HG03460 (cell line): ENCODE measurements around the gene EPHA3.
"Not testable (repeated sequence)": the region's sequence is repeated elsewhere in the genome, so short reads cannot be mapped to it uniquely, and the experiment has no call there.

Experiments
- ATAC-seq: cut with Tn5 transposase; IDR thresholded peaks from one replicate; pipeline ENCODE4 v1.9.1; 2021; ENCODE audit not compliant: unreplicated experiment

EPHA3 gene

DNA sequence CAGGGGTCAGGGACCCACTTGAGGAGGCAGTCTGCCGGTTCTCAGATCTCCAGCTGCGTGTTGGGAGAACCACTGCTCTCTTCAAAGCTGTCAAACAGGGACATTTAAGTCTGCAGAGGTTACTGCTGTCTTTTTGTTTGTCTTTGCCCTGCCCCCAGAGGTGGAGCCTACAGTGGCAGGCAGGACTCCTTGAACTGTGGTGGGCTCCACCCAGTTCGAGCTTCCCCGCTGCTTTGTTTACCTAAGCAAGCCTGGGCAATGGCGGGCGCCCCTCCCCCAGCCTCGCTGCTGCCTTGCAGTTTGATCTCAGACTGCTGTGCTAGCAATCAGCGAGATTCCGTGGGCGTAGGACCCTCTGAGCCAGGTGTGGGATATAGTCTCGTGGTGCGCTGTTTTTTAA, 243.5 kb downstream of the EPHA3 start:
- ATAC-seq = not testable (repeated sequence)

DNA sequence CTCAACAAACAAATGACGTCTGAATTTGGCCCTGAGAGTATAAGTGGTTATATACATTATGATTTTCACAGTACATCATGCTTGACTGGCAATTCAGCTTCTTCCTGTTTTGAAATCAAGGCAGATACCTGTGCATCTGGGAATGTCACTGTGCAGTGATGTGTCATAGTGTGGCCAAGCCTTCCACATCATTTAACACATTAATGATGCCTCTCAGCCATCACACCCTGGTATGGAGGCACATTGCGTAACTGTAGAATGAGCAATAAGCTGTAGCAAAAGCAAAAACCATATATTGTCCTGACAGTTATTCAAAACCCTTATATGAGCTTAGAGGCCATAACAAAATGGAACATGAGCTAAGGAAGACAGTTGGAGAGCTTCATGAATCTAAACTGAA, 246.0 kb downstream of the EPHA3 start:
- ATAC-seq = no peak

DNA sequence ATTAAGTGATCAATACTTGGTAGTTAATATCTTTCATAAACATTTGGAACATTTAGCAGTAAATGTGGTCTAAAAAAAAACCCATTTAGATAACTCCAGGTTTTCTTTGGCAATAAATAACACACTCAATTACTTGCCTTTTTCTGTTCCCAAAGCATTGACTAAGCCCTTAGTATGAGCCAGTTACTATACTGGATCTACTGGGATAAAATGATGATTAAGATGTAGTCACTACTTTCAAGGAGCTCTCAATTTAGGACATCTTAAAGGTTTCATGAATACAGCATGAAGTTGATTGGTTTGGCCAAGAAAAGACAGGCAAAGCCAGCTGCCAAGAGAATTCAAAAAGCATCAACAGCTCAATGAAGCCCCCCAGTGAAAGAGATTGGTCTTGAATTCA, 250.9 kb downstream of the EPHA3 start:
- ATAC-seq = no peak

DNA sequence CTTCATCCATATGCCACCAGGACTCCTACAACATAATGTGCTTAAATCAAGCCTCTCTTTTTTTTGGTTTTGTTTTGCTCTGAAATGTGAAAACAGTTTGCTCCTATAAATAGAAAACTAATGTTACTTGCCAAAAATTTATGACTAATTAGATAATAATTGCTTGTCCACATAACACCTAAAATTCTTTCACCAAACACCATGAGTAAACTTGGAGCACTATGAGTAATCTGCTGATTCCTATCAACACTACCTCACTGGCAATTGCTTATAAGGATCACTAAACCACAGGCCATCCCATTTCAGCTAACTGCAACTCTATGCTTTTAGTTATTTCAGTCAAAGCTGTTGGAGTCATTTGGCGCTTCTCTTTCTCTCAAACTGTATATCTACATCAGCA, 252.7 kb downstream of the EPHA3 start:
- ATAC-seq = no peak

DNA sequence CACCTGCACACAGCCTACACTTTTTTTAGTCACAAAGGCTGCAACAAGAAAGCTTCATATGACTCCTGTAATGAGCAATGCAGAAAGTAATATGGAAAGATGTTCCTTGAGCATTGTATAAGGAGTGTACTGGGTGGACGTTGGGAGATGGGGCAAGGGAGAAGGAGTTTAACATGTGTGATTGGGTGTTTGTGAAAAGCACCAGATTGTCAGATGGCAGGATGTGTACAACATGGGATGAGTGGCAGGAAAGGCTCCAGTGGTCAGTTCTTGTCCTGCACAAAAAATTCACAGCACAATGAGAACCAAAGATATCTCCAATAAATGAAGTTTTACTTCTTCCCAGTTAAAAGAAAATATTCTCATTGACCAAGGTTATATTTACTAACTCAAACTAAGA, 255.1 kb downstream of the EPHA3 start:
- ATAC-seq = no peak

DNA sequence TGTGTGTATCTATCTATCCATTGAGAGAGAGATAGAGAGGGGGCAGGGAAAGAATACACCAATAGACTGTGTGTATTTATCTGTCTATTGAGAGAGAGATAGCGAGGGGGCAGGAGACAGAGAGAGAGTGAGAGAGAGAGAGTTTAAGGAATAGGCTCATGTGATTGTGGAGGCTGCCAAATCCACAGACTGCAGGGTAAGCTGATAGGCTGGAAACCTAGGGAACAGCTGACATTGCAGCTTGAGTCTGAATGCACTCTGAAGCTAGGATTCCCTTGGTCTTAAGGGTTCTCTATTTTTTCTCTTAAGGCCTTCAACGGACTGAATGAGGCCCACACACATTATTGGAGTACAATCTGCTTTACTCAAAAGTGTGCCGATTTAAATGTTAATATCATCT, 255.8 kb downstream of the EPHA3 start:
- ATAC-seq = no peak

DNA sequence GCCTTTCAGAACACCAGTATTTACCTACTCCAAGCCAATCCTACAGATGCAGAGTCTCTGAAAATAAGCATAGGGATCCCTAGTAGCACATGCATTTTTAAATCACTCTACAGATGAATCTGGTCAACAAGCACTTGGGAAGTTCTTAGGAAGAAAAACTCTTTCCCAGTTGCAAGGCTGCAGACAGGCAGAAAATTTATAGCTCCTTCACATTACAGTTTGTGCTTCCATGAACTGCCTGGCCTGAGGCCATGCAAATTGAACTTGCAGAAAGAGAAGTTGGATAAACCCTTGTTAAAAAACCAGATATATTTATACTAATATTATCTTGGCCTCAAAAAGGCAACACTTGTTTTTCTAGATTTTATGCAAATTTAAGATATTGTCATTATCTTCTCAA, 256.9 kb downstream of the EPHA3 start:
- no peak for ATAC-seq

DNA sequence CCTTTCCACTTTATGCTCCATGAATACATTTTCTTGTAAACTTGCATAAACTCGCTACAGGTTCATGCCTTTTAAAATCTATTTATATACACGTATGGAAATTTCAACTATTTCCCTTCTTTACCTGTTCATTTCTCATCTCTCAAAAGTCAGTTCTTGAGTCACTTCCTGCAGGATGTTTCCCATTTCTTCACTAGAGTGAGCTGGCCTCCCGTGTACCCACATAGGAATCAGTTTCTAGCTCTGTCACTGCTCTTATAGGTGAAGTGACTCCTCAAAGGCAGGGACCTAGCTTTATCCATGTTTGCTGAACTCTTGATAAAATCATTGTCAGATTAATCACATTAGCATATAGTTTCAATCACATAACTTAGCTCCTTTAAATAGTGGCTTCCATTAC, 259.7 kb downstream of the EPHA3 start:
- ATAC-seq = no peak

DNA sequence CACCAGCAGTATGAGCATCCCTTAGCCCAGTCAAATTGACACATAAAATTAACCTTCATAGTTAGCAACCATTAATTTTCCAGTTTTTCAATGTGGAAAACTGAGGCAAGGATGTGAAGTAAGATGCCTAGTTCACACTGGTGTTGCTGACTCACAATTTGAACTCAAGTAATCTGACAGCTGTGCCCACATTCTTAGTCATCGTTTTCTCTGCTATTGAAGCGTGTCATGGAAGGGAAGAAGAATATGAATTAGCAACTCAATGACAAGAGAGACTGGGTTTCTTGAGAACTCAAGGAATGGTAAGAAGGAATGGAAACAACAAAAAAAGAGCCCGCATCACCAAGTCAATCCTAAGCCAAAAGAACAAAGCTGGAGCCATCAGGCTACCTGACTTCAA, 261.4 kb downstream of the EPHA3 start:
- no peak for ATAC-seq

DNA sequence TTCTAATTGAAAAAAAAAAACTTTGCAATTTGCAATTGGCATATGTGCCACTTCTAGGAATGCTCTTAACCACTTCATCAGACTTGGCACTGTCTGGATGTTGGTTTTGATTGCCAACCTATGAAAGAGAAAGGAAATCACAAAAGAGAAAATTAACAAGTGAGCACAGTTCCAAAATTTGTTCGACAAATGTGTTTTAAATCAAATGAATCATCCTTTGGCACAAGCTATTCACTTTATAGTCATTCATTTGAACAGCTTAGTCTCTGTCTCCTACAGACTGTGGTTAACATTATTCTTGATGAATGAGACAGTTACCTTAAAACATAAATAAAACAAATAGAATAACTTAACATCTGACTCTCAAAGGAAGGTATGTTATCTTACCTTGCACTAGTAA, 265.0 kb downstream of the EPHA3 start:
- no peak for ATAC-seq

DNA sequence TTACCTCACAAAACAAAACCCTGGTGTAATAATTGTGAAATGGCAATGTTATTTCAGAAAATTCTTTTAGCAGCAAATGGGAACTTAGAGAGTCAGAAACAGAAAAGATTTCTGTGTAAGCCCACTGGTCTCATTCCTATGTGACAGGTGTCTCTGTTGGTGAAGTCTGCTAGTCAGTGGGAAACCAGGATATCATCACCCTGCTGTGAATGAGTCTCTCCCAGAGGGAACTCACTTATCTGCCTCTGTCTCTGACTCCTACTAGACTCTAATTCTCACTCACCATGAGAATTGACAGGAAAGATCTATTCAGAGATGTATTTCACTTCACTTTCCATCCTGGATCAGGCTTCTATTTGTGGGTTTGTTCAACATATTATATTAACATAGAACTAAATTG, 266.0 kb downstream of the EPHA3 start:
- no peak for ATAC-seq

DNA sequence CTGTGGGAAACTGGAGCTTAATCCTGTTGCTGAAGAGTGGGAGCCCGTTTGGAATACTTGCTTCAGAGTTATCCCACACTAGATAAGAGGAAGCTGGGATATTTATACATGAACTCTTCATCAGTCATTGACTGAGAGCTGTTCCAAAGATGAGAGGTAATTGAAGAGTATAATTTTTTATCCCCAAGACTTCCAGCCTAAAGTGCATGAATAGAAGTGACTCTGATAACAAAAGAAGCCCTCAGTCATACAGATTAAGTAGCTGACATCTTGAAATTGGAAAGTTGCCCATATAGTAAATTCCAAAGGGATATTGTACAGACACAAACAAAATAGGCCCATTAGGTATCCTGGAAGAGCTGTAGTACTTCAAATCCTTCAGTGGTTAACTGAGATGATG, 268.0 kb downstream of the EPHA3 start:
- ATAC-seq = no peak

DNA sequence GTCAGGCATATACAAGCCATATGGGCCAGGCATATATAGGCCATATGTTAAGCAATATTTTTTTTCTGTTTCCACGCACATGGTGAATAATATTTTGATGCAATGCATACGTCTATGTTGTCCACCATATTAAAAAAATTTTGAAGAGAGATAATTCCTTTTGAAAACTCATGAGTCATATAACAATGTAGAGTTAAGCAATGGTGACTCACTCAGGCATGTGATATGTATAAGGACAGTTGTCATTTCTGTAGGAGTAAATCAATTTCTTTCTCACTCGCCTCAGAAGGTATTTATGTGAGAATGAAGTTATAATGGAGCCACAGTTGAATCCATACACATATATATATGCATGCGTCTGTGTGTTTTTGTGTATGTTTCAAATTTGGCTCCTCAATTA, 272.6 kb downstream of the EPHA3 start:
- ATAC-seq = no peak

DNA sequence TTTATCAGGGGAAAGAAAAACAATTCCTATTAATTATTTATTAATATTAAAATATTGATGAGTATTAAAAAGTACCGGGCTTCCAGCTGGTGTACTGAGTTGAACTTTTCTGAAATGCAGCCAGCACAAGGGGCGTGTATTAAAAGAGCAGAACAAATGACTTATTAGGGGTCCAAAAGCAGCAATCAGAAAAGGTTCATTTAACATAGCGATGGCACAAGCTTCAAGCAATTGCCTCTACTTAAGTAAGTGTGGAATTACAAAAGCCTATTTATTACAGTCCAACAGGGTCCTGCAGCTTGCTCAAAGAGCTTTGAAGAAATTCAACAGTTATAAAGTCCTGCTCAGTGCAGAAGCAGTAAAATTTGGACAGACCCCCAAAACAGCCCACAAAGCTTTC, 285.6 kb downstream of the EPHA3 start:
- no peak for ATAC-seq

DNA sequence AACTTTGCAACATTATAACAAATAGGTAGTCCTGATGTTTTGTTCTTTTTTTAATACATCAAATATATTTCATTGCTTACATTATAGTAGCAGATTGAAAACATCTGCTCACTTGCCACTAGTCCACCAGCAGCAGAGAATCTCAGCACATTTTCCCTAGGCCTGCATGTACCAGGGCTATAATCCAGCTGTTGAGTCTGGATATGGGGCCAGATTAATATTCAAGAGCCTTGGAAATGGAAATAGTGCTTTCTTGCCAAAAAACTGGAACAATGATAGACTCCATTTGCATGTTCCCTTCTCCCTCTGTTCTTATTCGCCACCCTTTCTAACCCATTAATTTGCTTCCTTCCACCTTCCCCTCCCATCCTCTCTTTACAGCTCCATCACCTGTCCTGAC, 288.0 kb downstream of the EPHA3 start:
- no peak for ATAC-seq

DNA sequence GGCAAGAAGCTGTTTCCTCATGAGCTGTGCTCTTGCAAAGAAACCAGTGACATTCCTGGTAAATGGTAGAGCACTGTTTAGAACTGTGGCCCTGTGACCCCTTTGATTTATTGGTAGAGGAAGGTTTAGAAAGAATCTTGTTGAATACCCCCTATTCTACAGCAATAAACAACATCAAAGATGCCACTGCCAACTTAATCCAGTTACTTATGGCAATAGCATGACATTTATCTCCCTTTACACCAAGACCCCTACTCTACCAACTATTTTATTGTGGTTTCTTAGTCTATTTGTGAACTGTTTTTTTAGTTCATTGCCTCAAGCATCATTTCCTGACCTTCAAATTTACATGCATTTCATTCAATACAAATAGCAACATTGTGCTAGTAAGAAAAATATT, 288.6 kb downstream of the EPHA3 start:
- ATAC-seq = no peak

DNA sequence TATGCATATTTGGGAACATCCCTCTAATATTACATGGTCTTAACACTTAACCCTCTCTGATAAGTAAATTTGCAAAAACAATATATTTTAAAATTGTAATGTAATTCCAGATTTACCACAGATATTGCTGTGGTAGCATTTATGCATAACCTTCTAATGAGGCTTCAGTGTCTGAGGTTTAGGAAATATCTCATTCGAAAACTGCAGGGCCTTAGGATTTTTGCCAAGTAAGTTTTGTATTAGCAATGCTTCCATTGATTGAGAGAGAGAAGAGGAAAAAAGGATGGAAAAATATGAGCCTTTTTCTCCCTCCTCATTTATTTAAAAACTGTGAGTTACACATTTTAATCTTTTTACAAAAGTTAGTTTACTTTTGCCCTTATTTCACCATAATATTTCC, 294.6 kb downstream of the EPHA3 start:
- ATAC-seq = no peak

DNA sequence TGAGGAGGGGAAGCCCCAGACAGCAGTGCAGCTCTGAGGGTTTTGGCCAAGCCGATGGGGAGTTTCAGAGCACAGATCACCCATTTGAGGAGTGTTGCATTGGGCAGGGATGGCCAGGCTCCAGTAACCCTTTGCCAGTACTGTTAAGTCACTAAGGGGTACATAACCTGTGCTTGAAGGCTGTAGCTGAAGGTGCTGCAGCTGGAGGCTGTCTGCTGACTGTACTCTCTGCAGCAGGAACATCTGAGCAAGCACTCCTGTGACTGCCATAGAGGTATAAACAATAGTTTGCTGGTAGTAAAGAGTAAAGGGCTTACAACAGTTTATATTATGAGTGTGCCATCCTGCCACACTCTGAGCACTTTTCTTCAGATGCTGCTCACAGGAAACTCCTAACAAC, 297.8 kb downstream of the EPHA3 start:
- no peak for ATAC-seq

DNA sequence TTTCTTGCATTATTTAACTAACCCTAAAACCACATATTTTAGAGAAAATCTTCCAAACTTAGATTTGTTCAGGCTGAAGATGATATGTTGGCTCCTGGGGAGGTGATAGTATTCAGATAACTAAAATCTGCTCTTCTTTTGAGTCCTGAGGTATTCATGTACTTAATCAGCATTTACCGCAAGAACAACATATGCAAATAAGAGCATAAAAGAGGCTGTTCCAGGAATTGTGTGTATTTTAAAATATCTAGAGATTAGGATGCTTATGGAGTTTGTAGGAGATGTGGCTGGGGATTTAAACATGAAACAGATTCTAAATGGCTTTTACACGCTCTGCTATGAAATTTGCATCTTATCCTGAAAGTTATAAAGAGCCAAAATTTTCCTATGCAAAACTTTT, 298.2 kb downstream of the EPHA3 start:
- no peak for ATAC-seq

DNA sequence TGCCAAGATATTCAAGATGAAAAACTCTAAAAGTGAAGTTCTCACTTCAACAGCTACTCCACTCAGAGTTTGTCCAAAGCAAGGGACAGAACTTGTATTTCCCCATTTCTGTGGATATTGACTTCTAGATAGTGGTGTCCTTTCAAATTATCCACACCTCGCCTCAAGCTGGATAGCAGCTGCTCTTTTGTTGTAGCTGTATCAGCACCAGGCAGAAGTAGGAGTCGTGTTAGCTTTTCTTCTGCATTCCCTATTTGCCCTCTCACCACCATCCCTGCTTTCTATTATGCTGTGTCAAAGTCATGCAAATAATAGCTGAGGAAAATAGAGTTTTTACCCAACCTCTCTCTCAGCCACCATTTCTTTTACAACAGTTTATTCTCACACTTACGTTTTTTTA, 303.8 kb downstream of the EPHA3 start:
- no peak for ATAC-seq

DNA sequence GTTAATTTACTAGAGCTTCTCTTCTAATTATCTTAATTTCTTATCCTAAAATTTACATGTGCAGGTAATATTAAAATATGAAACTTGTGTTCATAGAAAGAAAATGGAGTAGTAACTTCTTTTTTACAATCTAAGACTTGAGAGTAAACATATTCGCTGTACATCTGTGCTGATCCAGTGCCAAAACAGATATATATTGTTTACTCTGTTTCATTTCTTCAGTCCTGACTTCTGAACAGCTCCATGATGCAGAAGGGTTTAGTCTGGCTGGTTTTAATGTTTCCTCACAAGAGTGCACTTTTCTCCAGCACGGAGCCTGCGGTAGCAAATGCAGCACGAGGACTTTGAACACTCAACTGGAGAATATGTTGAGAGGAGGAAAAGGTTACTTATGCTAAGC, 306.8 kb downstream of the EPHA3 start:
- no peak for ATAC-seq

DNA sequence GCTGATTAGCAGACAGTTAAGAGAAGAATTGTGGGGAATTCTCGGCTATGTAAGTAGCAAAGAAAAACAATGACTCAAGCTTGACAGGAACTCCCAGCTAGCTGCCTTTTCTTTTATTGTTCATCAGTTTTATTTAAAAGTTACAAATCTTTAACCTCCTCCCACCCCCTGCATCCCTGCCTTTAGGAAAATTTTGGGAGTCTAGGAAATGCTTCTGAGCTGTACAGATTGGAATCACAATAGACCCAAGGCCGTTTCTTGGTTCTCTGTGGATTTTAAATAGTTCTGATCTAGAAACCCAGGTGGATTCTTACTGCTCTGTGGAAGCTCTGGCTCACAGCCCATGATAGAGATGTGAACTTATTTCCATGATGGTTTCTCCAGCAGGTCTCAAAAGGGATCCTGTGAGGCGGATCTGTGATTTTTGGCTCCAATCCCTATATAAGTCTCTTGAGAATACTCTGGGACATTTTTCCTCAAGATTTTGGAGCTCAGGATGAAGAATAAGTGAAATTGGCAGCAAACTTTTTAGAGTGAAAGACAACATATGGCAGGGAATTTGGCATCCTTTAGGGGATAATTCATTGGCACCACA, 312.3 kb downstream of the EPHA3 start:
- no peak for ATAC-seq

DNA sequence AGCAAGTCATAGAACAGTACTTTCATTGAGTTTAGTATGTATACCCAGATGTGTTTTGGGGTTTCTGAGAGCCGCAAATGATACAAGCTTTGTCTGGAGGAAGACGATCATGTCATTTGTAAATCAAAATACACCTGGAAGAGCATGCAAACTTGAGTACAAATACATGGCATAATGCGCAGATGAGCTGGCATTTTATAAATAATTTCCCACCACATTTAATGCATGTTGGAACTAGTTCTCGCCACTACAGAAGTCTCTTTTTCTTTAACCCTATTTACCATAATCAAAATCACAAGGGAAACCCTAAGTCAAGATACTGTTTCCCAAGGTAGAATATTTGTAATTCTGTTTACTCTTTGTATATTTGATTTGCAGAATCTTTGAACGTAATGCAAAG, 318.6 kb downstream of the EPHA3 start:
- no peak for ATAC-seq
